Measurements from ENCODE around the gene PTPRN2.

PTPRN2 gene

GRCh38 chr7:158074896-158075632 lies 512.6 kb downstream of the PTPRN2 start:
- no peak for DNase-seq (ENCODE audit: insufficient read length, low spot score)
- FAIRE-seq, result no peak

- FAIRE-seq (no peak), DNase-seq (ENCODE audit: insufficient read length, low spot score) (no peak)
These were observed 513.5 kb downstream of the PTPRN2 start for GRCh38 chr7:158073845-158074840.

GRCh38 chr7:158072991-158073730 lies 514.5 kb downstream of the PTPRN2 start:
- FAIRE-seq (no peak), DNase-seq (ENCODE audit: insufficient read length, low spot score) (no peak)

- no peak for DNase-seq (ENCODE audit: insufficient read length, low spot score)
- FAIRE-seq, result no peak
These were observed 517.3 kb downstream of the PTPRN2 start for GRCh38 chr7:158070222-158070920.

- FAIRE-seq (no peak), DNase-seq (ENCODE audit: insufficient read length, low spot score) (no peak)
These were observed 518.8 kb downstream of the PTPRN2 start for GRCh38 chr7:158068853-158069252.

GRCh38 chr7:158067931-158068482 lies 519.6 kb downstream of the PTPRN2 start:
- FAIRE-seq (no peak), DNase-seq (ENCODE audit: insufficient read length, low spot score) (no peak)

- DNase-seq (ENCODE audit: insufficient read length, low spot score), result no peak
- no peak for FAIRE-seq
These were observed 520.2 kb downstream of the PTPRN2 start for GRCh38 chr7:158067219-158067930.

GRCh38 chr7:158066085-158066484 lies 521.5 kb downstream of the PTPRN2 start:
- no peak for DNase-seq (ENCODE audit: insufficient read length, low spot score)
- FAIRE-seq, result no peak

- DNase-seq (ENCODE audit: insufficient read length, low spot score) (no peak), FAIRE-seq (no peak)
These were observed 522.3 kb downstream of the PTPRN2 start for GRCh38 chr7:158065340-158065739.

GRCh38 chr7:158064631-158065030 lies 523.0 kb downstream of the PTPRN2 start:
- DNase-seq (ENCODE audit: insufficient read length, low spot score) (no peak), FAIRE-seq (no peak)

- DNase-seq (ENCODE audit: insufficient read length, low spot score) (no peak), FAIRE-seq (no peak)
These were observed 523.6 kb downstream of the PTPRN2 start for GRCh38 chr7:158063850-158064610.

- FAIRE-seq (no peak), DNase-seq (ENCODE audit: insufficient read length, low spot score) (no peak)
These were observed 525.0 kb downstream of the PTPRN2 start for GRCh38 chr7:158062661-158063060.

- DNase-seq (ENCODE audit: insufficient read length, low spot score) (no peak), FAIRE-seq (no peak)
These were observed 525.6 kb downstream of the PTPRN2 start for GRCh38 chr7:158061884-158062656.

GRCh38 chr7:158061026-158061630 lies 526.5 kb downstream of the PTPRN2 start:
- FAIRE-seq, result no peak
- DNase-seq (ENCODE audit: insufficient read length, low spot score), result no peak

- DNase-seq (ENCODE audit: insufficient read length, low spot score), result no peak
- no peak for FAIRE-seq
These were observed 527.4 kb downstream of the PTPRN2 start for GRCh38 chr7:158060216-158060615.

GRCh38 chr7:158057446-158057845 lies 530.2 kb downstream of the PTPRN2 start:
- FAIRE-seq, result no peak
- DNase-seq (ENCODE audit: insufficient read length, low spot score), result no peak

GRCh38 chr7:158056761-158057160 lies 530.9 kb downstream of the PTPRN2 start:
- FAIRE-seq, result no peak

More at GRCh38 chr7:158056761-158057160, 530.9 kb downstream of the PTPRN2 start:
- no peak for DNase-seq (ENCODE audit: insufficient read length, low spot score)
